NCI-H526 (cell line): ENCODE measurements around the gene MBIP.
A peak's percentile ranks its signal among the peaks of the same experiment; 100 is the strongest.
"Not testable (repeated sequence)": the region's sequence is repeated elsewhere in the genome, so short reads cannot be mapped to it uniquely, and the experiment has no call there.

Experiments
- DNase-seq, 2 experiments: peaks; one replicate each; lab custom pipeline; 2025; lab: John Stamatoyannopoulos, UW

The MBIP gene, protein sequence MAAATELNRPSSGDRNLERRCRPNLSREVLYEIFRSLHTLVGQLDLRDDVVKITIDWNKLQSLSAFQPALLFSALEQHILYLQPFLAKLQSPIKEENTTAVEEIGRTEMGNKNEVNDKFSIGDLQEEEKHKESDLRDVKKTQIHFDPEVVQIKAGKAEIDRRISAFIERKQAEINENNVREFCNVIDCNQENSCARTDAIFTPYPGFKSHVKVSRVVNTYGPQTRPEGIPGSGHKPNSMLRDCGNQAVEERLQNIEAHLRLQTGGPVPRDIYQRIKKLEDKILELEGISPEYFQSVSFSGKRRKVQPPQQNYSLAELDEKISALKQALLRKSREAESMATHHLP

GRCh38 chr14:36320200-36320896 lies at the start of gene MBIP:
MBIP (minus strand) TSS chr14:36320637; CDS start chr14:36320588, 49 bp downstream.
- peak; percentile 96 to 98 for DNase-seq

- no peak for DNase-seq
Observed at GRCh38 chr14:36367985-36368774, 47.7 kb upstream of the MBIP start.

- no peak for DNase-seq
Observed at GRCh38 chr14:36365766-36366165, 45.3 kb upstream of the MBIP start.

DNA sequence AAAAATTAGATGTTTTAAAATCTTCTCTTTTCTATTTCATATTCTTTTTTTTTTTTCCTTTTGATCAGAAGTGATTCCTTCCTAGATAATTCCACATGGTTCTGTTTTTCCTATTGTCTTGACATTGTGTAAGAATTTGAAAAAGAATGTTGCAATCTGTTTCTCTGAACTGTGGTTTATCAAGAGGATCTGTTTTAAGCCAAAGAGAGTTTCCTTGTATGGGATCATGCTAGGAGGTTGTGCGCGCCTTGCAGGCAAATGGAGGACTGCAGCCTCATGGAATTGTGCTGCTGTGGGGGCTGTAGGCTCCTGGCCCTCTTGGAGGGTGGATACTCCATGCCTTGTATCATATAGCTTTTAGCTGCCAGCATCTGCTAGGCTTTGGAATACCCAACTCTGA lies 43.3 kb upstream of the MBIP start:
- no peak for DNase-seq

GRCh38 chr14:36362648-36363047 lies 42.2 kb upstream of the MBIP start:
- DNase-seq: no peak

DNA sequence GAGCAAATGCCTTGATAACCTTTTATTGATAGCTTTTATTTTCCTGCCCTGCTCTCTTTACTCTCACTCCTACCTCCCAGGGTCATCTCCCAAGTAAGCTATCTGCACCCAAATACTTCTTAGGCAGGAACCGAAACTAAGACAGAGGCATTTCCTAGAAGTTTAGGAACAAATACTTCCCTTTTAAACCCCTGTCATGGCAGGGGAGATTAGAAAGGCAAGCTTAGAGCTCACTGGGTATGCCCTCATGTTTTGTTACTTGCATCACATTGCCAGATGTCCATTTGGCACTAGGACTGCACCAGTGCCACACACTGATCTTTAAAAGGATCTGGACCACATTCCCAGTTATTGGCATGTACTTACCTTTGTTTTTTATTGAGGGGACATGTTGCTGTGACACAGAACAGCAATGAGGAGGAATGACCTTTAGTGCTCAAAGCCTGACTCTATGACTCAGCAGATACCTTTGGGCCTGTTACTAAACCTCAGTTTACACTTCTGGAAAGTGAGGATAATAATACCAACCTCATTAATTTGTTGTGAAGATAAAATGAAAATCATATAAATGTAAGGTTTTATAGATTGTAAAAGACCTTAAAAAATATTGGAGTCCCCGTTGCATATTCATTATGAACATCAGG lies 40.9 kb upstream of the MBIP start:
- no peak for DNase-seq

DNA sequence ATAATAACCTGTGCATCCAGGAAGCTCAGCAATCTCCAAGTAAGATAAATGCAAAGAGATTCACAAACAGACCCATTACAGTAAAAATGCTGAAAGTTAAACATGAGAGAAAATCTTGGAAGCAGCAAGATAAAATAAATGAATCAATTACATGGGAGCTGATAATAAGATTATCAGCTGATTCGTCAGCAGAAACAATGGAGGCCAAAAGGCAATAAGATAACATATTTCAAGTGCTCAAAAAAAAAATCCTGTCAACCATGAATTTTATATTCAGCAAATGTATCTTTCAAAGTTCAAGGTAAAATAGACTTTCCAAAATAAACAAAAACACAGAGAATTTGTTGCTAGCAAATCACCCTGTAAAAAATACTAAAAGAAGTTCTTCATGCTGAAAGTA lies 36.4 kb upstream of the MBIP start:
- DNase-seq: no peak

GRCh38 chr14:36346052-36346451 lies 25.6 kb upstream of the MBIP start:
- DNase-seq: no peak

GRCh38 chr14:36344211-36344610 lies 23.8 kb upstream of the MBIP start:
- no peak for DNase-seq

- not testable (repeated sequence) for DNase-seq
Observed at GRCh38 chr14:36341811-36342210, 21.4 kb upstream of the MBIP start.

- DNase-seq: no peak
Observed at GRCh38 chr14:36340276-36340890, 19.9 kb upstream of the MBIP start.

GRCh38 chr14:36339816-36340215 lies 19.4 kb upstream of the MBIP start:
- DNase-seq: no peak

GRCh38 chr14:36333119-36333518 lies 12.7 kb upstream of the MBIP start:
- no peak for DNase-seq

GRCh38 chr14:36327573-36327972 lies 7.1 kb upstream of the MBIP start:
- DNase-seq: not testable (repeated sequence)

GRCh38 chr14:36325853-36326252 lies 5.4 kb upstream of the MBIP start:
- DNase-seq: no peak

GRCh38 chr14:36324897-36325296 lies 4.5 kb upstream of the MBIP start:
- DNase-seq: no peak

DNA sequence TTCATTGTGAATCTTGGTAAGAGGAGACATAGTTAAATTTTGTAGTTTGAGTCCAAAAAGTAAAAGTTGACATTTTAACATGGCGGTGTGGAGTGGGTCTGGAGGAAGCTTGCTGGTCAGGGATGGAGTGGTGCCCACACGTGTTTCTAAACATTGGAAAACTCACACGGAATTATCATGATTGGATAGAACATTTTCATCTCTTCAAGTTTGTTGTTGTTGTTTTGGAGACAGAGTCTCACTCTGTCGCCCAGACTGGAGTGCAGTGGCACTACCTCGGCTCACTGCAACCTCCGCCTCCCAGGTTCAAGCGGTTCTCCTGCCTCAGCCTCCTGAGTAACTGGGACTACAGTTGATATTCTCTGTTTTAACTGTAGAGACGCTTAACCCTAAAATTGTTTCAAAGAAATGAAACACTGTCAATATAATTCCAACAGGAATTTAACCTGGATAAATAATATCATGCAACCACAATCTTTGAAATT lies 502 bp upstream of the MBIP start:
- no peak for DNase-seq

- no peak for DNase-seq
Observed at GRCh38 chr14:36319899-36320199, 588 bp downstream of the MBIP start.

DNA sequence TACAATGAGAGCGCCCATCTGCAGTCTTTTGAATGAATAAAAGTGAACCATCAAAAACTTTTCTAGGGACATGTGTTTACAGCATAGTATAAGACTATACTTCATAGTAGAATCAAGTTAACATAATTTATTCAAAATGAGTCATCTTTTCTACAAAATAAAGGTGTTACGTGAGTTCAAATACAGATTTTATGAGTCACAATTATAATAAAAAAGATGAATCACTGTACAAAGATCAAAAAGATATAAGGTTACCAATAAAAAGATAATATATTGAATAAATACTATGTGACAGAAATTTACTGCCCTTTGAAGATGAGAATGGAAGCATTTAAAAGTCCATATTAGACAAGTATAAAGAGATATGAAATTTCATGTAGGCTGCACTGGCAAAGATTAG lies 2.8 kb downstream of the MBIP start:
- DNase-seq: no peak

- DNase-seq: no peak
Observed at GRCh38 chr14:36316131-36316530, 4.3 kb downstream of the MBIP start.

DNA sequence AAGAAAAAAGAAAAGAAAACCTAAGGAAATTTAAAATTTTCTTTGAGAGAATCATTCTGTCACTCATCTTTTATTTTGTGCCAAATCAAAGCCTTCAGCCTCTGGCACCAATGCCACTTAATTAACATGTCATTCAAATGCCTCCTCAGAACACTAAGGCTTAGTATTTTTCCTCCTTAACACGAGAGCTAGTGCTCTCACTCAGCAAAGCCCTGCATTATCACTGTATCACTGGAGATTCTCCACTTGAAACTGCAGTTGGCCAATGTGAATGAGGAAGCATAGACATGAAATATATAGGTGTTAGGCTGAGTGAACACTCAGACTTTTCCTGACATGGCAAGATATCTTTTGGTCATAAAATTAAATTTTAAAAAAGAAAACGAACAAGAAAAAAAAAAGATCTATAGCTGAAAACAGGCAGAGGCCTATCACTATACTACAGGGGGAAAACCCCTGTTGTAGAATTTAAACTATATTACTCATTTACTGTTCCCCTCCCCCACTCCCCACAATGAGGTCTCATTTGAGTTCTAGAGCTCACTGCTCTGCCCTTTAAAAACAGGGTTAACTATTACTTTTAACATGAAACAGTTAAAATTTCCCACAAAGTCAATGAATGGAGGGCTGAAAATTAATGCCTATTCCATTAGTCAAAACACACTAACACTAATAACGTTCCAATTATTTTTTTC lies 5.1 kb downstream of the MBIP start:
- no peak for DNase-seq
